CD4-positive, alpha-beta T cell treated with Interleukin-2 at 100 ng/mL for 4 hours (primary cell): ENCODE measurements around the gene NMRAL1.

Experiments
- DNase-seq: peaks from one replicate; pipeline ENCODE4 v3.0.0-alpha.2; 2020; ENCODE audit warnings: low spot score

The NMRAL1 gene

DNA sequence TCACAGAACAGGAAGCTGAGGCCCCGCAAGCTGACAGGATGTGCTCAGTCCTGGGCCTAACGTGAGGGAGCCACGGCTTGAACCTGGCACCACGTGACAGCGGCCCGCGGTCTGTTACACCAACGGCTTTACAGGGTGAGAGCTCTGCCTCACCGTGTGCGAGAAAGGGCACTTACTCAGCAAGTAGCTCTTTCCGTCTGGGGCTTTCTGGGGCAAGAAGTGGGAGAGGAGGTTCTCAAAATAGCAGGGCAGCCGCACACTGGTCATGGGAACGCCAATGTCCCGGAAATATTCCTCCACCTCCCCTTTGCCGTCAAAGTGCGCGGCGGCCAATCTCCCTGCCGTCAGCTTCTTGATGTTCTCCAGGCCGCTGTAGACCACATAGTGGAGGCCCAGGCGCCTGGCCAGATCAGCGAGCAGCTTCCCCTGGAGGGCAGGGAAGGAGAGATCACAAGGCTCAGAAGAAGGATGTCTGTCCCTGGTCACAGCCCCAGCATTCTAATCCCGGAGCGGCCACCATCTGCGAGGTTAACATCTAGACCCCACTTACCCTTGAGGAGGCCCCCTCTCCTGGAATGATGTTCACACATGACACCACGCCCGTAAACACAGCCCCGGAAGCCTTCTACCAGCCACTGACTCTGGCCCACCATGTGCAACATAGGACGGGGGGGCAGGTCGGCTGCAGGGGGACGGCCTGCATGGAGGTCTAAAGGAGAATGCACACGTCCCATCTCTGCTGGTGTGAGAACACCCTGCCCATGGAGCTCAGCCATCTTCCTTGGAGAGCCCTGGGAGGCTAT is 8.2 kb downstream of the NMRAL1 start:
- peak; percentile 79 for DNase-seq

DNA sequence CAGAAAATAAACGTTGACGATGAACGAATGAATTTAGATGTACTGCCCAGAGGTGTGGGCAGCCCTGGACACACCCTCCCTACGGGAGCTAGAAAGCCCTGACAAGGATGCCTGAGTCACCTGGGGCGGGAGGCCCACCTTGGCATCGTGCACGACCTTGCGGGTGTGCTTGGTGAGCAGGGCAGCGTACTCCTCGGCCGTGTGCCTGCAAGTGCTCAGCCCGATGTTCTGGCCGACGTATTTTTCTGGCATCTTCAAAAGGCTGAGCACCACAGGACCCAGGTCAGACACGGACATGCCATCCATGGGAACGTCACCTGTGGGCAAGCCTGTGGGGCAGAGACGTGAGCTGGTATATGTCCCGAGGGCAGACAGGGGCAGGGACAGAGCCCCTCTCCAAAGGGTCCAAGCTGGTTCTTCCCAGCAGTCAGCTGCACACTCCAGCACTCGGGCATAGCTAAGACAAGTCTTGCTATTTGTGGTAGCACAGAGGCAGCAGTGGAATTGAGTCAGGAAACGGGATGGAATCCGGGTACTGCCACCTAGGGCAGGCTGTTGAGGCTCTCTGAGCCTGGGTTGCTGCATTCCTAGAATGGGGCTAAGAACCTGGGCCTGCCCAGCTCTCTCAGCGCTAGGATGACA is 10.8 kb downstream of the NMRAL1 start:
- DNase-seq = no peak

- DNase-seq = no peak
Measured at GRCh38 chr16:4461250-4462085, 13.0 kb downstream of the NMRAL1 start.

GRCh38 chr16:4460936-4461249 is 13.5 kb downstream of the NMRAL1 start:
- DNase-seq = no peak

GRCh38 chr16:4455951-4456350 is 18.5 kb downstream of the NMRAL1 start:
- DNase-seq = no peak

DNA sequence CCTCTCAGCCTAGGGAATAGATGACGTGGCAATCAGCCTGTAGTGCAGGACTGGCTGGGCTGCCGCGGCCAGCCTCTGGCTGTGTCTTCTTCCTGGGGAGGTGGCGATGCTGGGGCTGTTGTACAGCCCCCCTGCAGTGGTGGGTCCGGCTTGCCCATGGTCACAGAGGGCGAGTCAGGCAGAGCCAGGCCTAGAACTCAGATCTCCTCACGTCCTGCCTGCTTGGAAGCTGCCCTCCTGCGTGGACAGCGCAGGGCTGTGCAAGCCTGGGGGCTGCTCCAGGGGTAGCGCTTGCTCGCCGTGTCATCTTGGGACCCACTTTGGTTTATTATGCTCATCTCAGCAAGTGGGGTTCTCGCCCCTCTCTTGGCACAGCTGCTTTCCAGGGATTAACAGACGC is 19.3 kb downstream of the NMRAL1 start:
- no peak for DNase-seq

- no peak for DNase-seq
Measured at GRCh38 chr16:4454623-4455022, 19.8 kb downstream of the NMRAL1 start.

DNA sequence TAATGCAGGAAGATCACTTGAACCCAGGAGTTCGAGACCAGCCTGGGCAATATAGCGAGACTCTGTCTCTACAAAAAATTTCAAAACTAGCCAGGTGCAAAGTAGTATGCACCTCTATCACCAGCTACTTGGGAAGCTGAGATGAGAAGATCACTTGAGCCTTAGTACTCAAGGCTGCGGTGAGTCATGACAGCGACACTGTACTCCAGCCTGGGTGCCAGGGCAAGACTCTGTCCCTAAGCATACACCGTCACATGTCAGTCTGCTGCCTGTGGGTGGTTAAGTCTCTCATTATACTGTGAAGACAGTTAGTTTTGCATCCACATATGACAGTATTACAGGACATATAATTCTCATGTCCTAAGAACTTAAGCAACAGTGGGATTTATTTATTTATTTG is 21.8 kb downstream of the NMRAL1 start:
- DNase-seq = no peak

- DNase-seq = no peak
Measured at GRCh38 chr16:4450931-4451519, 23.4 kb downstream of the NMRAL1 start.

DNA sequence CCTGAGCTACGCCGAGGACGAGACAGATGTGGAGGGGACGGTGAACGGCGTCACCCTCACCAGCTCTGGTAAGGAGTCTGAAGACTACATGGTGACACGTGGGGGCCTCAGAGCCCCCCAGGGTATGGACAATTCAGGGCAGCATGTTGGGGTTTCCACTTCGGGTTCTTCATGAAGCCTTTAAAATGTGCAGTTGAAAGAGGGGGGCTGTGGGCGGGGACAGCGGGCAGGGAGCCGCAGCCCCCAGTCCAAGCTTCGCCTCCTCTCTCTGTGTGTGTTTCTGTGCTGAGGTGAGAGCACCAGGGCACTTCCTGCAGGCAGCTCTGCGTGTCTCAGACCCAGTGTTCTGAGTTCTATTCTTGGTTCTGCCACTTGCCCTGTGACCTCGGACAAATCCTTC is 24.0 kb downstream of the NMRAL1 start:
- DNase-seq = no peak

- no peak for DNase-seq
Measured at GRCh38 chr16:4443986-4444385, 30.4 kb downstream of the NMRAL1 start.

DNA sequence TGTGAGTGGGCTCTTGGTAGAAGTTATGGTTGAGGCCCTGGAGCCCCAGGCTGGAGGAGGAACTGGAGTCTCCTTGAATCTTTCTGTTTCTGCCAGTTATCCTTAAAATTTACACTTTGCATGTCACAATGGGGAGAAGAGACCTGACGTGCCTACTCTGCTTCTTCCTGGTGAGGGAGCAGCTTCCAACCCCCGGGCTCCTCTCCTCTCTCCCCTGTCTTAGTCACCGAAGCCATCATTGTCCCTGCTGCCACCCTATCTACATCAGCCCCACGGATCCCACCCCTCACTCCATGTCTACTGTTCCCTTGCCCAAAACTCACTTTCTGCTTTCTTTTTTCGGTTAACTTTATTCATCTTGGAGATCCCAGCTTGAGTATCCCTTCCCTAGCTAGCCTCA is 31.2 kb downstream of the NMRAL1 start:
- no peak for DNase-seq

DNA sequence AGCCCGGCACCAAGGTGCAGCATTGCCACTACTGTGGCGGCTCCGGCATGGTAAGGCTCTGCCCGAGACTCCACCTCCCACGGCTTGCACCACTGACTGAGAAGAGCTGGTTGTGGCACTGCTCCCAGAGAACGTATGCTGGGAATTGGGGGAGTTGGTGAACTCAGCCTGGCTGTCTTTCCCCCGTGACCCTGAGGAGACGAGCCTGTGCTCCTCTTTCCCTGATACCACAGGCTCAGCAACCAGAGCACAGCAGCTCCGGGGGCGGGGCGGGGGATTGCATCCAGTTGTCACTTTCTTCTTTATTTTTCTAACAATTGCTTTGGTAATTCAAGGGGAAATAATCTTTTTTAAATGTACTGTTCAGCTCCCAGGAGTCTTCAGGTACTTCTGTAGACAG is 32.1 kb downstream of the NMRAL1 start:
- DNase-seq = no peak

DNA sequence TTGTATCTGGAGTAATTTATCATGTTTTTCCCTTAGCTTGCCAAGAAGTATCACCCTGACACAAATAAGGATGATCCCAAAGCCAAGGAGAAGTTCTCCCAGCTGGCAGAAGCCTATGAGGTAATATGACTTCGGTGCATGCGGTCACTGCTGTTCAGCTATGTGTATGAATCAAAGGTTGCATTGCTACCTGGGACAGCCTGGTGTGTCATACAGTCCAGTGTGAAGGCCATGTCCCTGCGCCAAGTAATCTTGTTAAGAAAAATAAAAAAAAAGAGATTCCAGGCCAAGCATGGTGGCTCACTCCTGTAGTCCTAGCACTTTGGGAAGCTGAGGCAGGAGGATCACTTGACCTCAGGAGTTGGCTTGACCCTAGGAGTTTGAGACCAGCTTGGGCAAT is 37.1 kb downstream of the NMRAL1 start:
- DNase-seq = no peak

GRCh38 chr16:4435337-4436067 is 38.9 kb downstream of the NMRAL1 start:
- DNase-seq = no peak

- DNase-seq = no peak
Measured at GRCh38 chr16:4433914-4434787, 40.3 kb downstream of the NMRAL1 start.

- no peak for DNase-seq
Measured at GRCh38 chr16:4433228-4433627, 41.2 kb downstream of the NMRAL1 start.

GRCh38 chr16:4431023-4431422 is 43.4 kb downstream of the NMRAL1 start:
- DNase-seq = no peak

- DNase-seq = no peak
Measured at GRCh38 chr16:4428500-4428899, 45.9 kb downstream of the NMRAL1 start.

DNA sequence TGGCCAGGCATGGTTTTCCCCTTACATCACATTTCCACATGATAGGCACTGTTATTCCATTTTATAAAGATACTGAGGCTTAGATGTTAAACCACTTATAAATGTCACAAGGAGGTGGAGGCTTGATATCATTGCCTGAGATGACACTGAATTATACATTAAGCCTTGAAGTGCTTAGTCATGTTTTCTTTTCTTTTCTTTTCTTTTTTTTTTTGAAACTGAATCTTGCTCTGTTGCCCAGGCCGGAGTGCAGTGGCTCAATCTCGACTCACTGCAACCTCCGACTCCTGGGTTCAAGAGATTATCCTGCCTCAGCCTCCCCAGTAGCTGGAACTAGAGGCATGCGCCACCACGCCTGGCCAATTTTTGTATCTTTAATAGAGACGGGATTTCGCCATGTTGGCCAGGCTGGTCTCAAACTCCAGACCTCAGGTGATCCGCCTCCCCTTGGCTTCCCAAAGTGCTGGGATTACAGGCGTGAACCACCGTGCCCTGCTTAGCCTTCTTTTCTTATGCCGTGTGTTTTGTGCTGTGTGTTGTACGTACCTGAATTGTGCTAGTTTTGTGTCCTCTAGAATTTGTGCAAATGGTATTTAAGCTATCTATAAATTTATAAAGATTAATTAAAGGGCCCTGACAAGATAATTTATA is 47.6 kb downstream of the NMRAL1 start:
- no peak for DNase-seq
